GM21367 (cell line): ENCODE measurements around the gene NTSR1.
"Not testable (repeated sequence)": the region's sequence is repeated elsewhere in the genome, so short reads cannot be mapped to it uniquely, and the experiment has no call there.

ENCODE experiments used
- ATAC-seq: cut with Tn5 transposase; IDR thresholded peaks from one replicate; pipeline ENCODE4 v1.9.1; 2021; ENCODE audit not compliant: unreplicated experiment

Gene NTSR1

DNA sequence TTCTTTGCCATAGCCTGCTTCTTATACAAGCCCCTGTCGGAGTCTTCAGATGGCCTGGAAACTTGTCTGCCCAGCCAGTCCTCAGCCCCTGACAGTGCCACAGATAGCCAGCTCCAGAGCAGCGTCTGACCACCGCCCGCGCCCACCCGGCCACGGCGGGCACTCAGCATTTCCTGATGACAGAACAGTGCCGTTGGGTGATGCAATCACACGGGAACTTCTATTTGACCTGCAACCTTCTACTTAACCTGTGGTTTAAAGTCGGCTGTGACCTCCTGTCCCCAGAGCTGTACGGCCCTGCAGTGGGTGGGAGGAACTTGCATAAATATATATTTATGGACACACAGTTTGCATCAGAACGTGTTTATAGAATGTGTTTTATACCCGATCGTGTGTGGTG lies 36.9 kb upstream of the NTSR1 start:
- ATAC-seq = no peak

DNA sequence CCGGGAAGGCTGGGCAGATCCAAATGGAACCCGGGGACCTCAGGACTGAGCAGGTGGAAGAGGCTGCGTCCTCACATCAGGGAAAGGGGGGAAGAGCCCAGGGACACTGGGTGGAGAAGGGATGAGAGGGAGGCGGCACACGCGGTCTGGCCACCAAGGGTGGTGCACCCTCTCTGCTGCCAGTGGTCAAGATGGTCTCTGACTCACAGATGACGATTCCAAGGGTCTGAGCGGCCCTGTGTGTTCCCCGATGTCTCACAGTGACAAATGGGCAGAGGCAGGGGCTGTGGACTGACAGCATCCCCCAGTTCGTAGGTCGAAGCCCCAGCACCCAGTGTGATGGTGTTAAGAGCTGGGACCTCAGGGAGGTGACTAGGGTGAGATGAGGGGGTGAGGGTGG lies 34.3 kb upstream of the NTSR1 start:
- no peak for ATAC-seq

DNA sequence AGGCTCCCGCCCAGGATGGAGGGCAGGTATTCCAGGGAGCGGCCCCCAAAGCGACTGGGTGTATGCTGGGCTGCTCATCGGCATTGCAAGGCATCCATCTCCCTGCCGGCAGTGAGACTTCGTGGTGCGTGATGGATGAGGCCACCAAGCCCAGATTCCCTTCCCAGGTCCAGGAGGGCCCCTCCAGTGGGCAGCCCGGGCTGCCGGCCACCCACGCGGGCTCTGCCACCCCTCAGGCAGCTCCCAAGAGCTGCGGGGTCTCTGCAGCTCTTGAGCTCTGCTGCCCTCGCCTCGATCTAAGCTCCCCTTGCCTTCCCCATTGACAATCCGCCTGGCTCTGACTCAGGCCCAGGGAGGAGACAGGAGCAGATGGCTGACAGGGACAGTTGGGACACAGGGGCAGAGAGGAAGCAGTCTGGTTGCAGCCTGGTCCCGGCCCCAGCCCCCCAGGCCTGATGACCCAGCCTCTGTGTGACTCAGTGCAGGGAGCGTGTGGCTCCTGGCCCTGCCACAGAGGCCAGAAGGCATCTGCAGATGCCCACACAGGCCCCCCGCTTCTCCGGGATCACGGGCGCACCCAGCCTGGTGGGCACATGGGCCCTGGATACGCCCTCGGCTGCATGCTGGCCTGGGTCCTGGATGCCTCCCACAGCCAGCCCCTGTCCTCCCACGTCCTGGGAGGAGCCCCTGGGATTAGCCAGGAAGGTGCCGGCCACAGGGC lies 33.3 kb upstream of the NTSR1 start:
- ATAC-seq = no peak

DNA sequence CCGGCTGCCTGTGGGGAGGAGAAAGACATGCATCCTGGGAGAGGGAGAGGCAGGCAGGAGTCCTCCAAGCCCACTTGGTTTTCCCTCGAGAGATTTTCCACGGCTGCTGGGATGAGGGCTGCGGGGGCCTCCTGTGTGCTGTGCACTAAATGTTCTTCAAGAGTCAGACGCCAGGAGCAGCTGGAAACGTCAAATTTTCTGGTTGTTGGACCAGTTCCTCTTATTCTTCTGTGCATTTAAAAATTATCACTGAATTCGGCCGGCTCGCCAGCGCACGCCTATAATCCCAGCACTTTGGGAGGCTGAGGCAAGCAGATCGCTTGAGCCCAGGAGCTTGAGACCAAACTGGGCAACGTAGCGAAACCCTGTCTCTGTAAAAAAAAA lies 32.8 kb upstream of the NTSR1 start:
- no peak for ATAC-seq

DNA sequence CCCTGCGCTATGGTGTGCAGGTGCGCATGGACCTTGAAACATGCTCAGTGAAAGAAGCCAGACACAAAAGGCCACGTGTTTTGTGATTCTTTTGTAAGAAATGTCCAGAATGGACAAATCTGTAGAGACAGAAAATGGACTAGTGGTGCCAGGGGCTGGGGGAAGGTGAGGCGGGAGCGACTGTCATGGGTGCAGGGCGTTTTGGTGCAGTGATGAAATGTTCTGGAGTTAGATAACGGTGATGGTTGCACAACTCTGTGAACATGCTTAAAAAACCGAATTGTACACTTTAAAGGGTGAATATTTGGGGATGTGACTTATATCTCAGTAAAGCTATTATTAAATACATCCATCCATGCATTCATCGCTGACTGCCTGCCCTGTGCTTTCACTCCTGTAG lies 31.7 kb upstream of the NTSR1 start:
- ATAC-seq = no peak

DNA sequence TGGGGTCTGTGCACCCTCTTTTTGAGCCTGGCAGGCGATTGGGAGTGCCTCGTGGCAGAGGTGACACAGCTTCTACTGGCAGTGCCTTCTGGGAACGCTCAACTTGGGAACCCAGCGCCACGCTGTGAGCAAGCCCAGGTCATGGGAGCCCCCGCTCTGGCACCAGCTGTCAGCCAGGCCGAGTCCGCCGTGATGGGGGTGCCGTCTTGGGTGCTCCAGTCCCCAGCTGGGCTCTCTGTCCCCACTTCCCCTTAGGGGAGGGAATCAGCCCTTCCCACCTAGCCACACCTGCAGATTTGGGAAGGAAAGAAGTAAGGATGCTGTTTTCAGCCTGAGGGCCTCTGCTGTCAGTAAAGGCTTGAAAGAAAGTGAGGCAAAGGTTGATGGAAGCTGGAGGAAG lies 31.0 kb upstream of the NTSR1 start:
- no peak for ATAC-seq

DNA sequence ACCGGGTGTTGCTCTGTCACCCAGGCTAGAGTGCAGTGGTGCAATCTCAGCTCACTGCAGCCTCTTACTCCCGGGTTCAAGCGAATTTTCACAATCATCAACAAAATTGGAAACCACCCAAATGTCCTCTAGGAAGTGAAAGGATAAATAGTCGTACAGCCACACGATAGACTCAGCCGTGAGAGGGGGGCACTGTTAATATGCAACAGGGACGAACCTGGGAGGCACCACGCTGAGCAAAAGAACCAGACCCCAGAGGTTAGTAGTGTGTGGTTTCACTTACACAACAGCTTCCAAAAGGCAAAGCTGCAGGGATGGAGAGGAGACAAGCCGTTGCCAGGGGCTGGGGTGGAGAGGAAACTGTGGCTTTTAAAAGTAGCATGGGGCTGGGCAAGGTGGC lies 30.1 kb upstream of the NTSR1 start:
- ATAC-seq = no peak

- no peak for ATAC-seq
Observed at GRCh38 chr20:62679978-62680589, 28.6 kb upstream of the NTSR1 start.

DNA sequence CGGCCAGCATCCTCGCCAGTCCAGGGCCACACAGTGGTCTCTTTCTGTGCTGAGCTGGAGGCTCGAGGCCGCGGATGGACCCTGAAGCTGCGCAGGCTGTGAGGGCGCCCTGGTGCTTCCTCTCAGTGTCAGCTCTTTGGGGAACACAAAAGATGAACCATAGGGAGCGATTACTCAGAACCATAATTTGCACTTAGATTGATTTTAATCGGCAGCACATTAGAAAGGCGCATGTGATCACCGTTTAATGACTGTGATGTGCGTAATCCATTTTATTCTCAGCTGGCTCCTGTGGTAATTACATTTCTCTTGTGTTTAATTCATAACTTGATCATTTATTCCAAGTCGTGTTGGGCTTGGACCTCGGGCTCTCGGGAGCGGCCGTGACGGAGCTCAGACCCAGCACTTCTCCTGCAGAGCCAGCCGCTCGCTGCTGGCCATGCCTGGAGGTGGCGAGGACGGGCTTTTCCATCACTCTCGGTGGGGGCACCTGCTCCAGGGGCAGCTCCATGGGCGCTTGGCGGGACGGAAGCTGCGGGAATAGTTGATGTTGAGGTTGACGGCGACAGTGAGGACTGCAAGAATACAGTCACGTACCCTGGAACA lies 25.6 kb upstream of the NTSR1 start:
- no peak for ATAC-seq

GRCh38 chr20:62683660-62684322 lies 24.8 kb upstream of the NTSR1 start:
- not testable (repeated sequence) for ATAC-seq

DNA sequence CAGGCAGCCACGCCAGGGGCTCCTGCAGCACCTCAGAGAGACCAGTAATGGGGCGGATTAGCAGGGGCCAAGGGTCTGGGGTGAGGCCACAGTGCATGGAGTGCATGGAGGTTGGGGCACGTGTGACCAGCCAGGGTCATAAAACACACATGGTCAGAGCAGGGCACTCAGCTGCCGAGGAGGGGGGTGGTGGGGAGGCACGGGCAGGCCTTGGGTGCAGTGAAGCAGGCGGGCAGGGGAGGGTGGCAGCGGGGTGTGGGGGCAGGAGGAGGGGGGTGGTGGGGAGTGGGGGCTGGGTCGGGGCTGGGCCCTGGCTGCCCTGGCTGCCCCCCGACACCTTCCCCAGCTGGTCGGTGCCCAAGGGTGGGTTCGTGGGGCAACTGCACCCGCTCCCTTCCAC lies 23.7 kb upstream of the NTSR1 start:
- no peak for ATAC-seq

DNA sequence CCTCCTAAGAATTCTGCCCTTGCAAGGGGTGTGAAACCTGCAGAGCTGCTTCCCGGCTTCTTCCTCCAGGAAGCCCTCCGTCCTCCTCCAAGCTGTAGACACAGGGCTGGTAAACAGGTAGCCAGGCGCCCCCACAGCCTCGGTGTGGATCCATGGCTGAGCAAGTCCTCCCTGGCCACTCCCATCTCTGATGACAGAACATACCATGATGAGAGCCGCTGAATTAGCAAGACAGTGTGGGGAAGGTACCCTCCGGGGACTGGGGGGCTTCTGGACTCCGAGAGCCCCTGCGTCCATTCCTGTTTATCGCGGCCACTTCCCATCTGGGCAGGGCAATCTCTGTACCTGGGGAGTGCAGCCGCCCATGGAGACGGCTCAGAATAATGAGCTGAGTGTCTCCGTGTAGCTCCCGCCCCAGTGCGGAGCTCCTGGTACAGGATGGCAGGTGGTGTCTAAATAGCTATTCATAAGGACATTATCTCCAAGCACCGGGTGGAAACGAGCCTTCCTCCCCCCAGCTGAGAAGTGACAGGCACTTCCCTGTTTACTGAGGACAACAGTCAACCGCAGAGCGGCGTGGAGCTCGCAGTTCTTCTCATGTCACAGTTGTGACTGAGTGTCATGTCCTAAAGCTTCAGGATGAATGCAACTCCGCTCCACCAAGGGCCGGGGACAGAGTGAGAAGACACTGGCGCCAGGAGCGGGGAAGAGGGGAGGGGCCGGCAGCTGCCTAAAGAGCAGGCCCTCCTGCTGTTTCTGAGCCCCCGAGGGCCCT lies 22.7 kb upstream of the NTSR1 start:
- ATAC-seq = no peak

DNA sequence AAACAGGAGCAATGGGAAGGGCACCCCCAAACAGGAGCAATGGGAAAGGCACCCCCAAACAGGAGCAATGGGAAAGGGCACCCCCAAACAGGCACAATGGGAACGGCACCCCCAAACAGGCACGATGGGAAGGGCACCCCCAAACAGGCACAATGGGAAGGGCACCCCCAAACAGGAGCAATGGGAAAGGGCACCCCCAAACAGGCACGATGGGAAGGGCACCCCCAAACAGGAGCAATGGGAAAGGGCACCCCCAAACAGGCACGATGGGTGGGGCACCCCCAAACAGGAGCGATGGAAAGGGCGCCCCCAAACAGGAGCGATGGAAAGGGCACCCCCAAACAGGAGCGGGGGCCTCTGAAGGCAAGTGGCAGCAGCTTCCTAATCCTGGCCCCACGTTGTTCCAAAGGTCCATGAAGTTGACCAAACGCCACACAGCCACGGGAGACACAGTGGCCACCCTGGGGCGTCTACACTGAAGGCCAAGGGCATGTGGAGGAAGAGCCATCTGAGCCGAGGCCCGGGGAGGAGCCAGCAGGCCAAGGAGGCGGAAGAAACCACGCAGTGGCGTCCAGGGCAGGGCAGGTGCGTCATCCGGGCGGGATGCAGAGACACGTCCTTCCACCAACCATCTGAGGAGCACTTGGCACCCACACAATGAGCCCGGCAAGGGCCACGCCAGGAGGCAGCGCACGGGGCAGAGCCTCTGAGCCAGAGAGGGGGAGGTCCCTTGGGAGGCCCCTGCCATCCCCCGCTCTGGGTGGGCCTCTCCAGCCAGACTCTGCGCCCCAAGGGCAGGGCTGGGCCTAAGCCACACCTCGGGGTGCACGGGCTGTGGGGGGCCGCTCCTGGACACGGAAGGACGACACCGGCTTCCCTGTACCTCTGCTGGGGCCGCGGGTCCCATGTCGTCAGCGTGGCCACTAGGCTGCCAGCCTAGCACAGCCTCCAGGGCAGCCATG lies 21.5 kb upstream of the NTSR1 start:
- ATAC-seq = no peak

DNA sequence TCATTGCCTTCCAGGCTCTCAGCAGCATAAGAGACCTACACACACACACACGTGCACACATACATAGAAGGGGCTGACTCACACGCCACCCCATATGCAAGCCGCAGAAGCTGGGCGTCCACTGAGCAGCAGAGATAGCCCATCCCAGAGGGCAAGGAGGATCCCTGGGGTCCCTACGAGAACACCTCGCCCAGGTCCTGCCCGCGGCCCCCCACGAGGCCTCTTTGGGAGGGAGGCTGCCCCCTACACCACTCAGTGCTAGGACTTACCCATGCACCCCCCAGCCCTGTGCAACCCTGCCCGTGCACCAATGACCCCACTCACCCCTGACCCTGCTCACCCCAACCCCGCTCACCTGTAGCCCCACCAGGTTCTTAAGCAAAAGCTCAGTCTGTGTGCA lies 20.6 kb upstream of the NTSR1 start:
- no peak for ATAC-seq

DNA sequence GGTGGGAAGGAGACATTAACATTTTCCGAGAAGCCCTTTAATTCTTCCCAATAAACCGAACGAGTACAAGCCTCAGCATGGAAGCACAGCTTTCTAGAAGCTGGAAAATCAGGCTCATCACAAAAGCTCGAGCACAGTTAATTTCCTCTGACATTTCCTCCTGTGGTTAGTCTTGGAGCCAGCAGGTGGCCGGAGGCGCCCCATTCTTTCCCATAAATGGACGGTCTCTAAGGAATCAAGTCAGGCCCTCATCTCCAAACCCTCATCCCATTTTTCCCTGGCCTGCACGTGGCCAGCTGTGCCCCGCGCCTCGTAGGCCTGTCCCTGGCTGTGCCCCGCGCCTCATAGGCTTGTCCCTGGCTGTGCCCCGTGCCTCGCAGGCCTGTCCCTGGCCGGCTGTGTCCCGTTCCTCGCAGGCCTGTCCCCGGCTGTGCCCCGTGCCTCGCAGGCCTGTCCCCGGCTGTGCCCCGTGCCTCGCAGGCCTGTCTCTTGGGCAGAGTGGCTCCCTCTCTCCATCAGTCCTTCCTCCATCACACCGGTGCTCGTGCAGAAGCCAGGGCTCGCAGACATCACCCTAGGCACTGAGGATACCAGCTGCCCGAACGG lies 19.7 kb upstream of the NTSR1 start:
- no peak for ATAC-seq

- ATAC-seq = no peak
Observed at GRCh38 chr20:62689861-62690260, 18.8 kb upstream of the NTSR1 start.

DNA sequence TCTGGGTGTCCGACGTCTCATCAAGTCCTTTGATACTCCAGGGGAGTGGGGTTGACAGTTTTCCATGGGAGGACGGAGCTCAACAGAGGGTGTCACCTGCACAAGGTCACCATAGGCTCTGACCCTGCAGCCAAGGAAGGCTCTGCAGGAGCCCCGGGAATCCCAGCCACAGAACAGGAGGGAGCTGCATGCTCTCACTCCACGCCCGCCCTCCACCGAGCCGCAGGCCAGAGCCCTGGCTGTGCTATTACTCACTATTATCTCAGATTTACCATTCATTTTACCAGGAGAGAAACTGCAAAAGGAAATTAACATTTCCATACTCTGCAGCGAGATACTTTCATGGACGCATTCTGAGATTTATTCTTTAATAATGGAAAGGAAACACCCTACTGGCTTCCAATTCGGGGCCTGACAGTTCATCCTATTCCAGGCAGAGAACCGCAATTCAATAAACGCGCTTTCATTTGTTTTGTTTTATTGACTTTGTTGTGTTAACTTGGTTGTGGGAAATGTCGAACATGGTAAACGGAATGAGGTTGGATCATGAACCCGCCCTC lies 18.3 kb upstream of the NTSR1 start:
- ATAC-seq = no peak

GRCh38 chr20:62691487-62691886 lies 17.1 kb upstream of the NTSR1 start:
- no peak for ATAC-seq

DNA sequence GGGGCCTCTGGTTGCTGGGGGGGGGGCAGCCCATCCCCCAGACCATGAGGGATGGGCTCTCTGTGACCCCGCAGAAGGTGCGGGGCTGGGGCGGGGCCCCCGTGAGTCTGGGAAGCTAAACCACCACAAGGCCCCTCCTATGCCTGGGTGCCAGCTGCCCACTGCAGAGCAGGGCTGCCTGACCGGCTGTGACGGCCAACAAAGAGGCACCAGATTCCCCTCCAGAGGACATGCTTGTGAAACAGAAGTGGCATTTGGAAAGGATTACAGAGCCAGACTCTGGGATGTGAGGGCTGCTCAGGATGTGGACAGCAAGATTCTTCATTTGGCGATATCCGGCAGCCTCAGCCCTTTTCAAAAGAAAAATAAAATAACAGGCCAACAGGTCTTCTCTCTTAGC lies 16.5 kb upstream of the NTSR1 start:
- ATAC-seq = no peak
